GM18873 (cell line): ENCODE data around the gene BPIFA1.

ENCODE experiments used
- ATAC-seq: cut with Tn5 transposase; IDR thresholded peaks from one replicate; pipeline ENCODE4 v1.9.1; 2021; ENCODE audit warnings: mild to moderate bottlenecking, moderate library complexity, moderate number of reproducible peaks; ENCODE audit not compliant: unreplicated experiment, low FRiP score

The BPIFA1 gene

GRCh38 chr20:33277471-33278441 is 42.0 kb downstream of the BPIFA1 start:
- no peak for ATAC-seq

GRCh38 chr20:33278700-33279099 is 42.9 kb downstream of the BPIFA1 start:
- no peak for ATAC-seq

GRCh38 chr20:33279261-33279910 is 43.6 kb downstream of the BPIFA1 start:
- no peak for ATAC-seq

- ATAC-seq = no peak
Observed at GRCh38 chr20:33280000-33280680, 44.3 kb downstream of the BPIFA1 start.

GRCh38 chr20:33280775-33281174 is 45.0 kb downstream of the BPIFA1 start:
- no peak for ATAC-seq

GRCh38 chr20:33281550-33282146 is 45.9 kb downstream of the BPIFA1 start:
- no peak for ATAC-seq

GRCh38 chr20:33282196-33282934 is 46.6 kb downstream of the BPIFA1 start:
- no peak for ATAC-seq

- no peak for ATAC-seq
Observed at GRCh38 chr20:33282991-33283555, 47.3 kb downstream of the BPIFA1 start, which contains the start of gene BPIFB1. BPIFB1 (plus strand) TSS chr20:33283214; CDS start chr20:33286074, 2,860 bp downstream.

- no peak for ATAC-seq
Observed at GRCh38 chr20:33284284-33284683, 48.5 kb downstream of the BPIFA1 start.

GRCh38 chr20:33284937-33285336 is 49.1 kb downstream of the BPIFA1 start:
- ATAC-seq = no peak

- no peak for ATAC-seq
Observed at GRCh38 chr20:33285861-33286495, 50.2 kb downstream of the BPIFA1 start.

- no peak for ATAC-seq
Observed at GRCh38 chr20:33287884-33288283, 52.1 kb downstream of the BPIFA1 start.

GRCh38 chr20:33290852-33291251 is 55.1 kb downstream of the BPIFA1 start:
- ATAC-seq = no peak

- ATAC-seq = no peak
Observed at GRCh38 chr20:33291416-33291815, 55.6 kb downstream of the BPIFA1 start.

- no peak for ATAC-seq
Observed at GRCh38 chr20:33291830-33292355, 56.1 kb downstream of the BPIFA1 start.
